Measurements from ENCODE around the gene DGKA. TPM values are rescaled to one million over a fixed set of nuclear protein-coding genes. Genes with fewer than 3 reads are reported as not detected.

DGKA gene
- total and polyA plus RNA-seq, 2 donors from 2014 or later: 13.2 to 68.2 TPM

GRCh38 chr12:55934773-55935172 is 3.8 kb downstream of the DGKA start:
- intact Hi-C loops (cut with DNase I): no loop called here
- no peak overlapping the region for H3K27ac ChIP-seq (ENCODE audit: low read depth in 2 of 2, low read length in 2 of 2)
- no peak for TF ChIP-seq CTCF (IDR thresholded peaks at IDR 0.05; ENCODE audit: borderline replicate concordance, extremely low read depth, insufficient read depth)
- H3K36me3 ChIP-seq (ENCODE audit: control insufficient read depth in 2 of 3, insufficient read depth in 3 of 3, low read length in 3 of 3): no peaks in the 10 kb centered on the region
- DNase-seq (no peak), FAIRE-seq (no peak)
- peaks cover 8% of the 10 kb centered on the region for H3K27me3 ChIP-seq (ENCODE audit: control insufficient read depth, insufficient read depth, low read length)
- H3K9ac ChIP-seq (ENCODE audit: low read length in 3 of 3): no peak overlapping the region
- peaks cover 0 to 9% (median 0%) of the 10 kb centered on the region in 3 donors for H3K4me1 ChIP-seq (ENCODE audit: control insufficient read depth in 2 of 3, insufficient read depth in 2 of 3, low read depth in 1 of 3, low read length in 3 of 3)
- H3K9me3 ChIP-seq (ENCODE audit: control insufficient read depth in 2 of 3, insufficient read depth in 1 of 3, low read length in 3 of 3): no peaks in the 10 kb centered on the region
- no peak overlapping the region for H3K4me3 ChIP-seq (ENCODE audit: low read length in 3 of 3)

- intact Hi-C loops (cut with DNase I): no loop called here
- H3K27ac ChIP-seq (ENCODE audit: low read depth in 2 of 2, low read length in 2 of 2): peak overlapping the region in 1 of 2 donors; percentile 63
- no peaks in the 10 kb centered on the region for H3K9me3 ChIP-seq (ENCODE audit: control insufficient read depth in 2 of 3, insufficient read depth in 1 of 3, low read length in 3 of 3)
- no peaks in the 10 kb centered on the region for H3K36me3 ChIP-seq (ENCODE audit: control insufficient read depth in 2 of 3, insufficient read depth in 3 of 3, low read length in 3 of 3)
- no peak overlapping the region for H3K9ac ChIP-seq (ENCODE audit: low read length in 3 of 3)
- peaks cover 0 to 16% (median 0%) of the 10 kb centered on the region in 3 donors for H3K4me1 ChIP-seq (ENCODE audit: control insufficient read depth in 2 of 3, insufficient read depth in 2 of 3, low read depth in 1 of 3, low read length in 3 of 3)
- H3K27me3 ChIP-seq (ENCODE audit: control insufficient read depth, insufficient read depth, low read length): peaks cover 8% of the 10 kb centered on the region
- TF ChIP-seq CTCF (IDR thresholded peaks at IDR 0.05; ENCODE audit: borderline replicate concordance, extremely low read depth, insufficient read depth): no peak
- DNase-seq: peak in 4 of 5 donors; percentile 15 to 84 (median 32)
- peak overlapping the region in 1 of 3 donors; percentile 19 for H3K4me3 ChIP-seq (ENCODE audit: low read length in 3 of 3)
- no peak for FAIRE-seq
Observed at GRCh38 chr12:55935738-55936151, 4.8 kb downstream of the DGKA start.

- H3K27ac ChIP-seq (ENCODE audit: low read depth in 2 of 2, low read length in 2 of 2): no peak overlapping the region
- no peaks in the 10 kb centered on the region for H3K9me3 ChIP-seq (ENCODE audit: control insufficient read depth in 2 of 3, insufficient read depth in 1 of 3, low read length in 3 of 3)
- intact Hi-C loops (cut with DNase I): no loop called here
- H3K27me3 ChIP-seq (ENCODE audit: control insufficient read depth, insufficient read depth, low read length): peaks cover 8% of the 10 kb centered on the region
- TF ChIP-seq CTCF (IDR thresholded peaks at IDR 0.05; ENCODE audit: borderline replicate concordance, extremely low read depth, insufficient read depth): no peak
- DNase-seq: no peak
- peaks cover 0 to 9% (median 0%) of the 10 kb centered on the region in 3 donors for H3K4me1 ChIP-seq (ENCODE audit: control insufficient read depth in 2 of 3, insufficient read depth in 2 of 3, low read depth in 1 of 3, low read length in 3 of 3)
- H3K4me3 ChIP-seq (ENCODE audit: low read length in 3 of 3): no peak overlapping the region
- no peaks in the 10 kb centered on the region for H3K36me3 ChIP-seq (ENCODE audit: control insufficient read depth in 2 of 3, insufficient read depth in 3 of 3, low read length in 3 of 3)
- no peak for FAIRE-seq
- H3K9ac ChIP-seq (ENCODE audit: low read length in 3 of 3): no peak overlapping the region
Observed at GRCh38 chr12:55937981-55938380, 7.0 kb downstream of the DGKA start.

Measured in kidney (tissue), 14 donors.